Ovary (tissue), 3 donors: Measurements from ENCODE around the gene PRXL2B.

ENCODE experiments used
- POLR2A ChIP-seq: fragments of 450-650 bp; IDR thresholded peaks from one replicate; pipeline ENCODE4 v1.6.1; 2017; ENCODE audit warnings: antibody characterized with exemption, mild to moderate bottlenecking, moderate library complexity
- TF ChIP-seq, protein P1 (sequence below), 3 donors: fragments of 450-650 bp in 2 of 3; fragments of 200-600 bp in 1 of 3; IDR thresholded peaks; one replicate each; pipeline versions ENCODE4 v1.5.1 to v1.8.0; 2016 to 2022; ENCODE audit warnings: antibody characterized with exemption in 3 of 3, mild to moderate bottlenecking in 1 of 3
- donor health status: DM: no; HTN: no; CAD: no.

DNA sequence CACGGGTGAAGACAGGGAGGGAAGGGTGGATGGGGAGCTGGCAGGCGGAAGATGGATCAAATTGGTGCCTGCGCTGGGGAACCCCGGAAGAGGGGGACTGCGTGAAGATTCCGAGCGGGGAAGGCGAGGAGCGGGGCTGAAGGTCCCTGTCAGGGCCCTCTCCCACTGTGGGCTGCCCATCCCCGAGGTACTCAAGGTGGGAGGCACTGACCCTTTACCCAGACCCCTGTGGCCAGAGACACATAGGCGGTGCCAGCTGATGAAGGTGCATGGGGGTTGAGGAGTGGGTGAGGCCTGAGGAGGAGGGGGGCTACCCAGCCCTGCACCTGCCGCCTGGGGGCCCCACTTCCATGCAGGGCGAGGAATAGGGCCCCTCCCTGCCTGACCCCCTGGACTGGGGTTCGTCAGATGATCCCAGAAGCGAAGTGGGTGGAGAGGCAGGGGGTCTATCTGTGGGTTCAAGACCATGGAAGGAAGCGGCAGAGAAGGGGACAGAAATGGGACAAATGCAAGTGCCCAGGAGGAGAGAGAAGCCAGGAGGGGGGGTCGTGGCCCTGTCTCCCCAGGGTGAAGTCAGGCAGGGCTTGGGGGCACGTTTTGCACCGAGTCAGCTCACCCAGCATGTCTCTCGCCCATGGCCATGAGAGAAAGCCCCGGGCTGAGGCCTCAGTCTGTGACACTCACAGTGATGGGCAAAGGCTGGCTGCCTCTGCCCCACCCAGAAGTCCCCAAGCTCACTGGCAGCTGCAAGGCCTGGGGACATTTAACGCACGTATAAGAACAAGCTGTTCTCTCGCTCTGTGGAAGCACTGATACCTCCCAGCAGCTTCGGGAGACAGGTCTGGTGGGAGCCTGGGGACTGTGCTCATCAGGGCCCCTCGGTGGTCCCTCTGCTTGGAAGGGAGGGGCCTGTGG is 53.3 kb downstream of the PRXL2B start:
- no peak for TF ChIP-seq POLR2A
- TF ChIP-seq, protein P1, sequence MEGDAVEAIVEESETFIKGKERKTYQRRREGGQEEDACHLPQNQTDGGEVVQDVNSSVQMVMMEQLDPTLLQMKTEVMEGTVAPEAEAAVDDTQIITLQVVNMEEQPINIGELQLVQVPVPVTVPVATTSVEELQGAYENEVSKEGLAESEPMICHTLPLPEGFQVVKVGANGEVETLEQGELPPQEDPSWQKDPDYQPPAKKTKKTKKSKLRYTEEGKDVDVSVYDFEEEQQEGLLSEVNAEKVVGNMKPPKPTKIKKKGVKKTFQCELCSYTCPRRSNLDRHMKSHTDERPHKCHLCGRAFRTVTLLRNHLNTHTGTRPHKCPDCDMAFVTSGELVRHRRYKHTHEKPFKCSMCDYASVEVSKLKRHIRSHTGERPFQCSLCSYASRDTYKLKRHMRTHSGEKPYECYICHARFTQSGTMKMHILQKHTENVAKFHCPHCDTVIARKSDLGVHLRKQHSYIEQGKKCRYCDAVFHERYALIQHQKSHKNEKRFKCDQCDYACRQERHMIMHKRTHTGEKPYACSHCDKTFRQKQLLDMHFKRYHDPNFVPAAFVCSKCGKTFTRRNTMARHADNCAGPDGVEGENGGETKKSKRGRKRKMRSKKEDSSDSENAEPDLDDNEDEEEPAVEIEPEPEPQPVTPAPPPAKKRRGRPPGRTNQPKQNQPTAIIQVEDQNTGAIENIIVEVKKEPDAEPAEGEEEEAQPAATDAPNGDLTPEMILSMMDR (IDR thresholded peaks at IDR 0.05): no peak
